ENCODE data around the gene CSH1.
A peak's percentile ranks its signal among the peaks of the same experiment; 100 is the strongest.
"Not testable (repeated sequence)": the region's sequence is repeated elsewhere in the genome, so short reads cannot be mapped to it uniquely, and the experiment has no call there.

CSH1 gene

DNA sequence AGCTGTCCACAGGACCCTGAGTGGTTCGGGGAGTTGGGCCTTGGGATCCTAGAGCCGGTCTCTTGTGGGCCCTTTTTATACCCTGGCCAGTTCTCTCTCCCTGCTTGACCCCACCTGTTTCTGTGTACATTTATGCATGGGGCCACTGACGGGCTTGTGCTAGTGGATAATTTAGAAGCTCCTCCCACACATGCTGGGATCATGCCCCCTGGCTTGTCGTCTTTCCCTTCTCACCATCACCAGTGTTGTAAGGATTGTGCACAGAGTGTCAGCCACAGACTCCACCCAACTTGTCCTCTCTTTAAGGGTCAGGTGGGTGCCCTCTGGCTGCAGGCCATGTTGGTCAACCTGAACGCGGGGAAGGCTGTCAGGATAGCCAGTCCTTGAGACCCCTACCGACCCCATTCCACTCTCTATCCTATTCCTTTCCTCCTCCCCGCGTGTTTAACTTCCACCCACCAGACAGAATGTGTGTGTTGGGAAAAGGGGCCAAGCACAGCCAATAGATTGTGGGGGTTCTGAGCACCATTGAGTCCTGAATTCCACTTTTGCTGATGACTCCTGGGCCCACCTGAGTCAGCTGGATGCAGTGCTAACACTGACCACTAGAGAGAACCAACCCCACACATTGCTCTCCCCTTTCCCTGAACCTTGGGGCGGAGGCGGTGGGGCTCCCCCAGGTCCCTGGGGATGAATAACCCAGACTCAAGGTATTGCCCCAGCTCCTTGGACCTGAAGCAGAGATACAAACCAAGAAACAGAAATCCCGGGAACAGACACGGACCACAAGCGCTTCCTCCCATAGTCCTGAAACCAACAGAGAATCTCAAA, at the start of gene CSH1:
Gene CSH1, minus strand, starts transcription at position 51 of the 831 bp plus-strand sequence. CDS start 63 bp downstream, outside the sequence.
- DNase-seq: not testable (repeated sequence)

GRCh38 chr17:63945784-63946439, 49.5 kb upstream of the CSH1 start:
- DNase-seq: no peak

- DNase-seq: no peak
These were observed 48.5 kb upstream of the CSH1 start for GRCh38 chr17:63944736-63945499.

- DNase-seq: no peak
These were observed 47.4 kb upstream of the CSH1 start for GRCh38 chr17:63943745-63944144.

GRCh38 chr17:63942309-63942985, 46.1 kb upstream of the CSH1 start:
- no peak for DNase-seq

DNA sequence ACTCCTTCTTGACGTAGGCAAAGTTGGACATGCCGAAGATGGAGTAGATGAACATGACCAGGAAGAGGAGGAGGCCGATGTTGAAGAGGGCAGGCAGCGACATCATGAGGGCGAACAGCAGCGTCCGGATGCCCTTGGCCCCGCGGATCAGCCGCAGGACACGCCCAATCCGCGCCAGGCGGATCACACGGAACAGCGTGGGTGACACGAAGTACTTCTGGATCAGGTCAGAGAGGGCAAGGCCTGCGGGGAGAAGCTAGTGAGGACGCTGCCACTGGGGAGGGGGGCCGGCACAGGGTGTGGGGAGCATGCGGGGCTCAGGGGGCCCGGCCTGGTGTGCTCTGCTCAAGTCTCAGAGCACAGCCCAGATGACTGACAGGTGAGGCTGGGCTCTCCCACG, 45.4 kb upstream of the CSH1 start:
- DNase-seq: no peak

- no peak for DNase-seq
These were observed 44.8 kb upstream of the CSH1 start for GRCh38 chr17:63941162-63941561.

DNA sequence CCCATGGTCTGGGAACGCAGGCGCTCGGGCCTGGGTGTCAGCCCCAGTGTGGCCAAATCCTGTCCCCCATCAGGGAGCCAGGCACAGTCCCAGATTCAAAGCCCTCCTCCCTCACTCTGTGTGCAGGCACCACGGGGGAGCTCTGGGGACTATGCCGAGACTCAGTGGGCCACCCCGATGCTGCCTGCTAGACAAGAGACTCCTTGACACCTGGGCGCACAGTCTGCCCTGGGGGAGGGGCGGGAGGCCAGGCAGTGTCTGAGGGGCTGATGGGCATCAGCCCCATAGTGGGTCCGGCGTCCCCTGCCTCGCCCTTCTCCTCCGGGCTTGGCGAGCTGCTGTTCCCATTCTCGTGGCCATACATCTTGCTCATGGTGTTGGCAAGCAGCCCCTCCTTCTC, 44.2 kb upstream of the CSH1 start:
- no peak for DNase-seq

- DNase-seq: no peak
These were observed 43.5 kb upstream of the CSH1 start for GRCh38 chr17:63939884-63940283.

- no peak for DNase-seq
These were observed 43.0 kb upstream of the CSH1 start for GRCh38 chr17:63939401-63939800.

DNA sequence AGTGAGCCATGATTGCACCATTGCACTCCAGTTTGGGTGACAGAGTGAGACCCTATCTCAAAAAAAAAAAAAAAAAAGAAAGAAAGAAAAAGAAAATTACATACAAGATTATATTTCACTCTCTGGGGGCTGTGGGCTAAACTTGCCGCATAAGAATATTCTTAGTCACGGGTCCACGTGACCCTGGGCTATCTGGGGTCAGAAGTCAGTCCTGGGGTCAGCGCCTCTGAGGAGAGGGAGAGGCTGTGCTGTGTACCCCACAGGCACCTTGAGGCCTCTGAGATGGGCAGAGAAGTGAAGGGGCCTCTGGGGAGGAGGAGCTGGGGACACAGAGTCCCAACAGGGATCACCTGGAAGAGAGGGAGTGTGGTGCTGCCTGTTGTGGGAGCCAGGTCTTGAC, 41.5 kb upstream of the CSH1 start:
- no peak for DNase-seq

- DNase-seq: no peak
These were observed 40.9 kb upstream of the CSH1 start for GRCh38 chr17:63937319-63937718.

DNA sequence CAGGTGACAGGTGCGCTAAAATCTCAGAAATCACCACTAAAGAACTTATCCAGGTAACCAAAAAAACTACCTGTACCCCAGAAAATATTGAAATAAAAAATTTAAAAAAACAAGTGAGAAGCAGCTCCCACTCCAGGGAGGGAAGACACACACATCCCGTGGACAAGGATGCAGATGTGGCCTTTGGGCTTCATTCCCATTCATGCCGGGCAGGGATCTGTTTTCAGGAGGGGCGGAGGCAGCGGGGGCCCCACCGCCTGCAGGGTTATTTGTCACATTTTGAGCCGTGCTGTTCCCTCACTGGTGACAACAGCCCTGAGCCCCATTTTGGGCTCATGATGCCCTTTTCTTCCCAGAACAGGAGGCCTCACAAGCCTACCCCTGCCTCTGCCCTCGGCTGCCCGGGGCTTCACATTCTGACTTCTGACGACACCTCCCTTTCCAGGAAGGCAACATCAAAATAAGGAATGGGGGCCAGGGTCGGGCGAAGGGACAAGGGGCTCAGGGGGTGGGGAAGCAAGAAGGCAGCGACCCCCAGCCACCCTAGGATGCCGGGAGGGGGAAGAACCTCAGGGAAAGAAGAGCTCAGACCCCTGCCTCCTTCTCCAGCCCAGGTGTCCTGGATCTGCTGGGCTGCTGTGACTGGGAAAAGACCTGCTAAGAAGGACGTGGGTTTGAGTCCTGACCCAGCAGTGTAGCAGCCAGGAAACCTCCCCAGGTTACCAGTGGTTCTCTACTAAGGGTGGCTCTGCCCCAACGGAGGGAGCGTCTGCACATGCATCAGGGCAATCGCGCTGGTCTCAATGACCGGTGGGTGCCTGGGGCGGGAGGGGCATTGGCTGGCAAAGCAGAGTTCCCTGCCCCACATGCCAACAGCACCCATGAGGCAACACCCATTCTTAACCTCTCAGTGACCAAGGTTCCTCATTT, 38.1 kb upstream of the CSH1 start:
- DNase-seq: no peak

- DNase-seq: no peak
These were observed 37.2 kb upstream of the CSH1 start for GRCh38 chr17:63933598-63933997.

- no peak for DNase-seq
These were observed 36.3 kb upstream of the CSH1 start for GRCh38 chr17:63932721-63933120.

- DNase-seq: peak; percentile 65
These were observed 35.7 kb upstream of the CSH1 start, which contains the start of gene CD79B for GRCh38 chr17:63931981-63932561. Gene CD79B, minus strand, starts transcription at chr17:63932331. Its CDS starts 70 bp downstream, at chr17:63932261.

DNA sequence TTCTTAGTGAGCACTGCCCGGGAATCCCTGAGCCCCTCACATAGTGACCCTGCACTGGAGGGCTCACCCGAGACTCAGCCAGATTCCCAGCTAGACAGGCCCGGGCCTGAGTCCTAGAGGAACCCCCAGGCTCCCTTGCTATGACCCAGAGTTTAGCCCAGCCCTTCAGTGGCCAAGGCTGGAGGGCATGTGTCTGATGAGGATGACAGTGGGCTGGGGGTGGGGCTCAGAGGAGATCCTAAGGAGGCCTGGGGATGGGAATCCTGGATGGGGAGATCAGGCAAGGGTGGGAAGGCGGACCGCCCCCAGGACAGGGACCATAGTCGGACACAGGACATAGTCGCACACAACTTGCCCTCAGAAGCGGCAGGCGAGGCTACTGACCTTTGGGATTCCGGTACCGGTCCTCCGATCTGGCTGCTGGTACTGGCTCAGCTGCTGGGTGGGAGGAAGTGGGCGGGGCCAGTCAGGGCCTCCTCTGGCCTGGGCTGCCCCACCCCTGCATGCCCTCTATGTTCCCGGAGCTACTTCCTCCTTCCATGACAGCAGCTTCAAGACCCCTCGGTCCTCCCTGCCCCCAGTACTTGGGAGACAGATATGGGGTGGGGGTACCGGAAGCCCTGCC, 34.7 kb upstream of the CSH1 start:
- peak; percentile 67 for DNase-seq

GRCh38 chr17:63929860-63930766, 33.7 kb upstream of the CSH1 start:
- DNase-seq: no peak

DNA sequence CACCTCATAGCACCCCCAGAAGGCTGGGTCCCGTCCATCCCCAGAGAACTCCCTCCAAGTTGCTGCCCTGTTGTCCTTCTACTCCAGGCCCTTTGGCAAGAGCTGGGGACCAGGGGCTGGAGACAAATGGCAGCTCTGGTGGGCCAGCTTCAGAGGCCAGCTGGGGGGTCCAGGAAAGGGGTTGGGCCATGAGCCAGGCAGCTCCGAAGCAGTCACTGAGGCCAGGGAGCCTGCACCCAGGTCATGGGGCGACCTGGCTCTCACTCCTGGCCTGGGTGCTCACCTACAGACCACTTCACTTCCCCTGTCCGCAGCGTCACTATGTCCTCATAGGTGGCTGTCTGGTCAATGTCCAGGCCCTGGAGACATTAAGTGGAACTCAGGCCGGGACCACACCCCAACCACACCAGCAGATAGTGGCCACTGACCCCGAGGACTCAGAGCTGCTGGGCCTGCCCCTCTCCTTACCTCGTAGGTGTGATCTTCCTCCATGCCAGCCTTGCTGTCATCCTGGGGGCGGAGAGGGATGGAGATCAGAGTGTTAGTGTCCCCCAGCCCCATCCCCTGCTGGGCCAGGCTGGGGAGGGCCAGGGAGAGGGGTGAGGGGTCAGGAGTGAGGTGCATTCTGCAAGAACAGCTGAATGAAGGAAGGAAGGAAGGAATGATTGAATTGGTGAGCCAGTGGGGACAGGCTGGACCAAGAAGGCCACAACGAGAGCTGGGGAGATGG, 32.8 kb upstream of the CSH1 start:
- DNase-seq: no peak
